Measurements from ENCODE around the gene VPS54.
A peak's percentile ranks its signal among the peaks of the same experiment; 100 is the strongest.
"Not testable (repeated sequence)": the region's sequence is repeated elsewhere in the genome, so short reads cannot be mapped to it uniquely, and the experiment has no call there.

VPS54 gene

GRCh38 chr2:64023485-64024258 is 4.4 kb upstream of the VPS54 start:
- no peak for DNase-seq (ENCODE audit: low spot score)

GRCh38 chr2:64021578-64021977 is 2.4 kb upstream of the VPS54 start:
- DNase-seq (ENCODE audit: low spot score) = no peak

- no peak for DNase-seq (ENCODE audit: low spot score)
Measured at GRCh38 chr2:64019975-64020528, 824 bp upstream of the VPS54 start.

GRCh38 chr2:64018701-64019082 is 536 bp downstream of the VPS54 start:
- DNase-seq (ENCODE audit: low spot score) = peak; percentile 60

GRCh38 chr2:64017811-64018700 is 1.2 kb downstream of the VPS54 start:
- peak; percentile 29 for DNase-seq (ENCODE audit: low spot score)

GRCh38 chr2:64015898-64016297 is 3.3 kb downstream of the VPS54 start:
- DNase-seq (ENCODE audit: low spot score) = no peak

- DNase-seq (ENCODE audit: low spot score) = no peak
Measured at GRCh38 chr2:64015391-64015790, 3.8 kb downstream of the VPS54 start.

- no peak for DNase-seq (ENCODE audit: low spot score)
Measured at GRCh38 chr2:64014628-64015027, 4.6 kb downstream of the VPS54 start.

- DNase-seq (ENCODE audit: low spot score) = no peak
Measured at GRCh38 chr2:64013053-64013452, 6.2 kb downstream of the VPS54 start.

GRCh38 chr2:64012115-64012514 is 7.1 kb downstream of the VPS54 start:
- DNase-seq (ENCODE audit: low spot score) = no peak

- DNase-seq (ENCODE audit: low spot score) = no peak
Measured at GRCh38 chr2:64008434-64009009, 10.7 kb downstream of the VPS54 start.

GRCh38 chr2:64007924-64008323 is 11.3 kb downstream of the VPS54 start:
- DNase-seq (ENCODE audit: low spot score) = no peak

GRCh38 chr2:64005707-64006356 is 13.4 kb downstream of the VPS54 start:
- no peak for DNase-seq (ENCODE audit: low spot score)

GRCh38 chr2:64003239-64003638 is 16.0 kb downstream of the VPS54 start:
- DNase-seq (ENCODE audit: low spot score) = no peak

GRCh38 chr2:64001382-64002101 is 17.7 kb downstream of the VPS54 start:
- no peak for DNase-seq (ENCODE audit: low spot score)

- DNase-seq (ENCODE audit: low spot score) = no peak
Measured at GRCh38 chr2:64000630-64001381, 18.4 kb downstream of the VPS54 start.

- no peak for DNase-seq (ENCODE audit: low spot score)
Measured at GRCh38 chr2:63999049-63999448, 20.2 kb downstream of the VPS54 start.

GRCh38 chr2:63996582-63997198 is 22.5 kb downstream of the VPS54 start:
- not testable (repeated sequence) for DNase-seq (ENCODE audit: low spot score)

GRCh38 chr2:63994329-63995070 is 24.7 kb downstream of the VPS54 start:
- DNase-seq (ENCODE audit: low spot score) = not testable (repeated sequence)
